ENCODE data around the gene EIF3F. TPM values are rescaled to one million over a fixed set of nuclear protein-coding genes. Genes with fewer than 3 reads are reported as not detected.

The EIF3F gene
- total and polyA plus RNA-seq, 10 of the 15 experiments (the other 5 are each of a cell fraction or from before 2014, with no cell fraction given) = 81.3 to 461 (median 213) TPM

- TF ChIP-seq, protein P1, sequence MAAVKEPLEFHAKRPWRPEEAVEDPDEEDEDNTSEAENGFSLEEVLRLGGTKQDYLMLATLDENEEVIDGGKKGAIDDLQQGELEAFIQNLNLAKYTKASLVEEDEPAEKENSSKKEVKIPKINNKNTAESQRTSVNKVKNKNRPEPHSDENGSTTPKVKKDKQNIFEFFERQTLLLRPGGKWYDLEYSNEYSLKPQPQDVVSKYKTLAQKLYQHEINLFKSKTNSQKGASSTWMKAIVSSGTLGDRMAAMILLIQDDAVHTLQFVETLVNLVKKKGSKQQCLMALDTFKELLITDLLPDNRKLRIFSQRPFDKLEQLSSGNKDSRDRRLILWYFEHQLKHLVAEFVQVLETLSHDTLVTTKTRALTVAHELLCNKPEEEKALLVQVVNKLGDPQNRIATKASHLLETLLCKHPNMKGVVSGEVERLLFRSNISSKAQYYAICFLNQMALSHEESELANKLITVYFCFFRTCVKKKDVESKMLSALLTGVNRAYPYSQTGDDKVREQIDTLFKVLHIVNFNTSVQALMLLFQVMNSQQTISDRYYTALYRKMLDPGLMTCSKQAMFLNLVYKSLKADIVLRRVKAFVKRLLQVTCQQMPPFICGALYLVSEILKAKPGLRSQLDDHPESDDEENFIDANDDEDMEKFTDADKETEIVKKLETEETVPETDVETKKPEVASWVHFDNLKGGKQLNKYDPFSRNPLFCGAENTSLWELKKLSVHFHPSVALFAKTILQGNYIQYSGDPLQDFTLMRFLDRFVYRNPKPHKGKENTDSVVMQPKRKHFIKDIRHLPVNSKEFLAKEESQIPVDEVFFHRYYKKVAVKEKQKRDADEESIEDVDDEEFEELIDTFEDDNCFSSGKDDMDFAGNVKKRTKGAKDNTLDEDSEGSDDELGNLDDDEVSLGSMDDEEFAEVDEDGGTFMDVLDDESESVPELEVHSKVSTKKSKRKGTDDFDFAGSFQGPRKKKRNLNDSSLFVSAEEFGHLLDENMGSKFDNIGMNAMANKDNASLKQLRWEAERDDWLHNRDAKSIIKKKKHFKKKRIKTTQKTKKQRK (IDR thresholded peaks at IDR 0.05; ENCODE audit: low read depth, low read length) = no peak
- TF ChIP-seq POLR2AphosphoS5 (IDR thresholded peaks at IDR 0.05; ENCODE audit: low read length) (no peak), SREBF2 (IDR thresholded peaks at IDR 0.05; ENCODE audit: low read length) (no peak), EZH2 (IDR thresholded peaks at IDR 0.05; ENCODE audit: borderline replicate concordance, control insufficient read depth, low read depth, low read length) (no peak), NFIC (IDR thresholded peaks at IDR 0.05; ENCODE audit: low read depth, low read length) (no peak), KLF5 (IDR thresholded peaks at IDR 0.05; ENCODE audit: partially characterized antibody) (no peak), ZBTB33 (IDR thresholded peaks at IDR 0.05) (no peak), POLR2AphosphoS2 (IDR thresholded peaks at IDR 0.05; ENCODE audit: low read depth, low read length) (no peak), WRNIP1 (IDR thresholded peaks at IDR 0.05; ENCODE audit: borderline replicate concordance, low read depth, low read length) (no peak), STAT3 (IDR thresholded peaks at IDR 0.05; ENCODE audit: low read depth, low read length) (no peak), ZZZ3 (IDR thresholded peaks at IDR 0.05; ENCODE audit: control insufficient read depth, insufficient read length, low read depth) (no peak)
- Histone ChIP-seq H3K27ac (ENCODE audit: control insufficient read depth, insufficient read depth) (no peak overlapping the region), H3K36me3 (ENCODE audit: control insufficient read depth in 2 of 2, insufficient read depth in 2 of 2, low read length in 1 of 2) (no peaks in the 10 kb centered on the region), H4K20me1 (ENCODE audit: control insufficient read depth, insufficient read depth) (no peaks in the 10 kb centered on the region), H3K79me2 (ENCODE audit: control insufficient read depth, insufficient read depth, low read length) (no peaks in the 10 kb centered on the region), H3K27me3 (replicated peaks in 1 of 2; ENCODE audit: control insufficient read depth in 2 of 2, insufficient read depth in 2 of 2, low read length in 1 of 2) (peaks cover 0 to 1% of the 10 kb centered on the region in 2 experiments; a peak in 1 of 4 replicates), H3K4me1 (ENCODE audit: control insufficient read depth, insufficient read depth, low read length) (no peaks in the 10 kb centered on the region), H3K4me3 (no peak overlapping the region), H2AFZ (ENCODE audit: control insufficient read depth, low read depth, low read length) (no peak overlapping the region), H3K9ac (ENCODE audit: control insufficient read depth, insufficient read depth, low read length) (no peak overlapping the region), H3K9me3 (replicated peaks; ENCODE audit: control insufficient read depth, insufficient read depth, low read length) (no peaks in the 10 kb centered on the region), H3K4me2 (ENCODE audit: control insufficient read depth, insufficient read depth) (no peak overlapping the region)
- intact Hi-C loops (cut with micrococcal nuclease; ENCODE audit: unreplicated experiment) (no loop called here), in situ Hi-C loops (cut with MboI) (no loop called here)
- ChIA-PET CTCF (interaction anchor here (2.6 kb wide), 1 partner anchor 19 kb away, joined by 14 read pairs; the partner anchor contains the start of gene EIF3F), SMC1A (ENCODE audit: uncharacterized antibody, unreplicated experiment) (interaction anchor here (0.9 kb wide), 1 partner anchor 15 kb away, joined by 3 read pairs; no protein-coding TSS in a partner anchor), POLR2A (no interaction called here), RAD21 (ENCODE audit: unreplicated experiment) (no interaction called here)
- ATAC-seq (no peak), FAIRE-seq (no peak), DNase-seq (ENCODE audit: low read depth, low spot score) (no peak)
- no TSS peak for BruUV-seq (replicated peaks)
Measured at GRCh38 chr11:7967826-7968225, 19.3 kb upstream of the EIF3F start.
